GM19025 (cell line): ENCODE measurements around the gene CSMD2.

ENCODE experiments used
- ATAC-seq: cut with Tn5 transposase; IDR thresholded peaks from one replicate; pipeline ENCODE4 v1.9.1; 2021; ENCODE audit warnings: mild to moderate bottlenecking, low read depth, moderate library complexity; ENCODE audit not compliant: unreplicated experiment

The CSMD2 gene

GRCh38 chr1:33634806-33635205 is 530.2 kb downstream of the CSMD2 start:
- ATAC-seq: no peak

GRCh38 chr1:33634143-33634542 is 530.9 kb downstream of the CSMD2 start:
- no peak for ATAC-seq

DNA sequence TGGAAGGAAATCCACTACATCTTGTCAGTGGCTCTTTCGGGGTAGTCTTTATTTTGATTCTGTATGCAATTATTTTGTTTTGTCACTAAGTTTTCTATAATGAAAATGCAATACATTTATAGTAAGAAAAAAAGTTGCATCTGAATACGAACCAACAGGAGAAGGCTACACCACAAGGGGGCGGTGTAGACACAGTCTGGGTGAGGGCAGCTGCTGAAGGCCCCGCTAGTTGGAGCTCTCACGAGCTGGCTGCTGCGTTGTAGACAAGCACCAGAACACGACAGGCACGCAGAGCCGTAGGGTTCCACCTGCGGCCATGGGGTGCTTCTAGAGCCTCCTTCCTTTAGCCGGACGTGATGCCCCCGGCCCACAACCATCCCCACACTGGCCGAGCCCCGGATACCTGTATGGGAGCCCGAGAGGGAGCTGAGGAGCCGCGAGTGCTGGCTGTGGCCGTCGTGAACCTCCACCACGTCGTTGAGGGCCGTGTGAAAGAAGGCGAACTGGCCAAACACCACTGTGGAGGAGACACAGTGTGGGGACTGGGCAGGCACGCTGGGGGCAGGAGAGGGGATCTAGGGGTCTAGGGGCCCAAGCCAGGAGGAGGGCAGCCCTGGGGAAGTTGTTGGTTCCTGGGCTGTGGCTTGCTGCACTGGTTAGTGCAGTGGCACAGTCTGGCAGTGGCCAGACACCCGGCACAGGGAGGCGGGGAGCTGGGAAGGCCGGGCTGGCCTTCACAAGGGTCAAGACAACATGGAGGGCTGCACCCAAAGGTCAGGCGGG is 531.8 kb downstream of the CSMD2 start:
- no peak for ATAC-seq

- no peak for ATAC-seq
Observed at GRCh38 chr1:33630686-33631085, 534.3 kb downstream of the CSMD2 start.

- no peak for ATAC-seq
Observed at GRCh38 chr1:33626801-33627200, 538.2 kb downstream of the CSMD2 start.

DNA sequence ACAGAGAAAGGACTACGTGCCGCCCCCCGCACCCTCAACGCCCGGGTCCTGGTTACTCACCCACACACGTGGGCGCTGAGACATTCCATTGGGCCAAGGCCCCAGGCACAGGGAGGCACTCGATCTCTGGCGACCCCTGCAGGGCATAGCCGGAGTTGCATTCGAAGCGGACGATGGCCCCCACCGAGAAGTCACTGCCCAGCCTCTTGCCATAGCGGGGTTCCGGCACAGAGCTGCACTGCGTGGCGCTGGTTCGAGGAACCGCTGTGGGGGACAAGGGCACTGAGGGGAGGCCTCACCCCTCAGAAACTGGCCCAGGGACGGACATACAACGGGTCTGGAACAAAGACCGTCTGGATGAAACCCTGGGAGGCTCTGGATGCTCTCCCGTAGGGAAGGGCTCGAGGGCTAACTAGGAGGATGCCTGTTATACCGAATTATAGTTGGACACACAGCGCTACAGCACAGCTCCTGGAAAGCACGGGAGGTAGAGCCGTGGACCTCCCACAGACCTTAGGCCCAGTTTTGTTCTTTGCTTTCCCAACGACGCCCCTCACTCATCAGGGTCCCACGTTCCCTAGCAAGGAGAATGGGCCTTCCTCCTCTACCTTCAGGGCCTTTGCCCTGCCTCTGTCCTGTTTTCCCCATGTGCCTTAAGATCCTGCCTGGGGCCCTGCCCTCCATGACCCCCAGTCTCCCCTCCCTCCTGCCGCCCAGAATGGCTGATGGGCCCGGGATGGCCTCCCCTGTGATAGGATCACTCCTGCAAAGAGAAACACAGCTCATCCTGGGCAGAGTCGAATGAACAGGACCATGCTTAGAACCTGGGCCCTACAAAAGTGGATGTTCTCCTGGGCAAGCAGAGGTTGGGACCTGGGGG is 539.8 kb downstream of the CSMD2 start:
- no peak for ATAC-seq

- ATAC-seq: no peak
Observed at GRCh38 chr1:33624261-33624990, 540.6 kb downstream of the CSMD2 start.

DNA sequence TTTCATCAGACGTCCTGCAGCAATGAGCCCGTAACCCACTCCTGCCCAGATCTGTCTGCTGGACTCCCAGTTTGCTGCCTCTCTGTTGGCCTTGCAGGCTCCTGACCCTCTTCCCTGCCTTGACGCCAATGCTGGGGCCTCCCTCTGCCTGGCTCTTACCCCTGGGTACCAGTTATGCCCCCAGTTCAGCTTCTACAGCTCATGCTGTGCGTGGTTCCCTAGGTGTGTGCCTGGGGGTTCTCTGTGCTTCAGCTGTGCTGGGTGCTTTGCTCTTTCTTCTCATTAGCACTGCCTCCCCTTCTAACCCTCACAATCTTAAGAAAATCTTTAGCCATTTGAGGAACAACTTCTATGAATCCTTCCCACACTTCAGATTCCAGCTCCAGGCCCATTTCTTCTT is 541.2 kb downstream of the CSMD2 start:
- no peak for ATAC-seq

DNA sequence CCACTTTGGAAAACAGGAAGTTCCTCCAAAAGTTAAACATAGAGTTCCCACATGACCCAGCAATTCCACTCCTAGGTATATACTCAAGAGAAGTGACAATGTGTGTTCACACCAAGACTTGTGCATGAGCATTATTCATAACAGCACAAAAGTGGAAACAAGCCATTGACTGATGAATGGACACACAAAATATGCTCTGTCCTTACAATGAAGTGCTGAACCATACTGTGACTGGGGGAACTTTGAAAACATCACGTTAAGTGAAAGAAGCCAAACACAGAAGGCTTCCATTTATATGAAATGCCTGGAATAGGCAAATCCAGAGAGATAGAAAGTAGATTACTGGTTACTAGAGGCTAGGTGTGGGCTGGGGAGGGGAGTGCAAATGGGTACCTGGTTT is 542.3 kb downstream of the CSMD2 start:
- ATAC-seq: no peak

DNA sequence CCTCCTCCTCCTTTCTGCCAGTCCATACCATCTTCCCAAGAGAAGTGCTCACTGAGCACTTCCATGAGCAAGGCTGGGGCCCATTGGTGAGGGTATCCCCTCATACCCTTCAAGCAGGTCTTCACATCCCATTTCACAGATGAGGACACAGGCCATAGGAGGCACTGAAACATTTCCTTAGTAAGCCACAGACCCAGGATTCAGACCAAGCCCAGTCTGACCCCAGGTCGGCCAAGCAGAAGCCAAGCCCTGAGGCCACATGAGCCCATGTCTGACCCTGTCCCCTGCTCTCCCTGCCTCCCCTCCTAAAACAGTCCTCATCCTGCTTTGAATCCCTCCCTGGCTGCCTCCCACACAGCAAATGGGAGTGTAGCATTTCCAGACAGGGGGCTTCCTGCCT is 546.4 kb downstream of the CSMD2 start:
- ATAC-seq: no peak

GRCh38 chr1:33617451-33617850 is 547.6 kb downstream of the CSMD2 start:
- ATAC-seq: no peak

DNA sequence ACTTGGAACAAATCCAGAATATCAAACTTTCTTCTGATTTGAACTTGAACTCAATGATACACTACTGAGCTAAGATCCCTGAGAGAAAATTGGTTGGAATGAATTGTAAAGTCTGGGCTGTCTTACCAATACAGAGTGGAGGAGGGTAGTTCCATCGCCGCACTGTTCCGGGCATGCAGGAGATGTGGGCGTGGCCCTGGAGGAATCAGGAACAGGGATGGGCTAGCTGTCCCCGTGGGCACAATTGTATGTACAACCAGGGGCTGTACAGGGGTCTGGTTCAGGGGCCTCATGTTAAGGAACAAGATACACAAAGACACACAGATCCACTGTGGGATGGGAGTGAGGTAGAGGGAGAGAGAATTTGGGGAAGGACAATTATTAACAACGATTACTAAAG is 548.2 kb downstream of the CSMD2 start:
- no peak for ATAC-seq

GRCh38 chr1:33615546-33615945 is 549.5 kb downstream of the CSMD2 start:
- no peak for ATAC-seq

- ATAC-seq: no peak
Observed at GRCh38 chr1:33610864-33611455, 554.1 kb downstream of the CSMD2 start.

- no peak for ATAC-seq
Observed at GRCh38 chr1:33610391-33610790, 554.6 kb downstream of the CSMD2 start.

GRCh38 chr1:33609739-33610138 is 555.3 kb downstream of the CSMD2 start:
- ATAC-seq: no peak

DNA sequence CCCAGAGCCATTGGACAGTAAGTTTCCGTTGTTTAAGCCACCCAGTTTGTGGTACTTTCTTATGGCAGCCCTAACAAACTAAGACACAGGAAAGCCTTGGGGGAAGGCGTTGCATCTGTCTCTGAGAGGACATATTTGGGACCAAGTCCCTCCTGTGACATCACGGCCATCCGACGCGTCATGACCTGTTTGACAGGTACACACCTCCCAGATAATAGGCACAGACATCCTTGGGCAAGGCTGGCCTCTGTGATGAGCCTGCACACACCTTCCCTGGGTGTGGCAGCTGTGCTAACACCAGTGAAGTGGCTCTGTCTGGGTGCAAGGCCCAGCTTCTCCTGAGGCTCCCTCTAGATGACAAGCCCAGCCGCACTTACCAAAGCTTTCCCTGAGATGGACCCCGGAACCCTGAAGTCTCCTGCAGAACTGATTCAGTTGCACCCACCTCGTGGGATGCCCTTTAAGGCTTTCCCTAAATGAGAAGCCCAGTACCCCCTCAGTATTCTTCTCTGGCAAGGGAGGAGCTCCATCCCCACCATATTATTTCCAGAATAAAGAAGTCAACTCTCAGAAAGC is 556.1 kb downstream of the CSMD2 start:
- ATAC-seq: no peak

GRCh38 chr1:33607444-33608005 is 557.5 kb downstream of the CSMD2 start:
- ATAC-seq: no peak

GRCh38 chr1:33606272-33606671 is 558.8 kb downstream of the CSMD2 start:
- no peak for ATAC-seq

GRCh38 chr1:33602271-33602670 is 562.8 kb downstream of the CSMD2 start:
- ATAC-seq: no peak
